GM18498 (cell line): ENCODE measurements around the gene DDX51.

Experiments used
- ATAC-seq: cut with Tn5 transposase; IDR thresholded peaks from one replicate; pipeline ENCODE4 v1.9.1; 2021; ENCODE audit warnings: mild to moderate bottlenecking, moderate library complexity; ENCODE audit not compliant: unreplicated experiment

Gene DDX51

DNA sequence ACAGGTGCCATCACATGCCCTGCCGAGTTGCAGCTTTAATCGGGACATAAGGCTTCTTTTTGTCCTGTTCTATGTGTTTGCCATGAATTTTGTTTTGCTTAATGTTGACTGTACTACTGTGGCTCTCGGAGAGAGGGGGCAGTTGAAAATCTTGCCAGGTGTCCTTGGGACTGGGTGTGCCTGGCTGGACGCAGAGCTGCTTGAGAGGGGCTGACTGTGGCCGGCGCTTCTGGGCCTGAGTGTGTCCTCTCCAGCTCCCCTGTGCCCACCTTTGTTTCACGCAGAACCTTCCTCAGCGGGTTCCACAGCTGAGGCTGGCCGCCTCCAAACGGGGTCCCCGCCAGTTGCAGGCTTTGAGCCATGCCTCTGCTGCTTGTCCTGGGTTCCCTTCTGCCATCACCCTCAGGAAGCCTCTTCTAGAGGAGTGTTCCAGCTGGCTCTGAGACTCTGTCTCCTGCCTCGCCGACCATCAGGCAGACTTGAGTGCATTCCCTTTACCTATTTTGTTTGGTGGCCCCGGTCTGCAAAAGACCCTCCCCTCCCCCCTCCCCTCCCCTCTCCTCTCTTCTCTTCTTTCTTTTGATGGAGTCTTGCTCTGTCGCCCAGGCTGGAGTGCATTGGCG, 49.7 kb downstream of the DDX51 start:
- no peak for ATAC-seq

DNA sequence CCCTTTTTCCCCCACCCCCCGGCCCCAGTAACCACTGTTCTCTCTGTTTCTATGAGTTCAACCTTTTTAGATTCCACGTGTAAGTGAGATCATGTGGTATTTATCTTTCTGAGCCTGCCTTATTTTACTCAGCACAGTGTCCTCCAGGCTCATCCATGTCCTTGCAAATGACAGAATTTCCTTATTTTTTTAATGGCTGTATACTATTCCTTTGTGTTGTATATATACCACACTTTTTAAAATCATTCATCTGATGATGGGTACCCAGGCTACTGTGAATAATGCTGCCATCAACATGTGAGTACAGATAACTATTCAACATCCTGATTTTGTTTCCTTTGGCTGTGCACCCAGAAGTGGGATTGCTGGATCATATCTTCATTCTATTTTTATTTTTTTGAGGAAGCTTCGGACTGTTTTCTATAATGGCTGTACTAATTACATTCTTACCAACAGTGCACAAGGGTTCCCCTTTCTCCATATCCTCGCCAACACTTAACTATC, 54.7 kb downstream of the DDX51 start:
- ATAC-seq: no peak
